ENCODE measurements around the gene MAST3.

Gene MAST3

DNA sequence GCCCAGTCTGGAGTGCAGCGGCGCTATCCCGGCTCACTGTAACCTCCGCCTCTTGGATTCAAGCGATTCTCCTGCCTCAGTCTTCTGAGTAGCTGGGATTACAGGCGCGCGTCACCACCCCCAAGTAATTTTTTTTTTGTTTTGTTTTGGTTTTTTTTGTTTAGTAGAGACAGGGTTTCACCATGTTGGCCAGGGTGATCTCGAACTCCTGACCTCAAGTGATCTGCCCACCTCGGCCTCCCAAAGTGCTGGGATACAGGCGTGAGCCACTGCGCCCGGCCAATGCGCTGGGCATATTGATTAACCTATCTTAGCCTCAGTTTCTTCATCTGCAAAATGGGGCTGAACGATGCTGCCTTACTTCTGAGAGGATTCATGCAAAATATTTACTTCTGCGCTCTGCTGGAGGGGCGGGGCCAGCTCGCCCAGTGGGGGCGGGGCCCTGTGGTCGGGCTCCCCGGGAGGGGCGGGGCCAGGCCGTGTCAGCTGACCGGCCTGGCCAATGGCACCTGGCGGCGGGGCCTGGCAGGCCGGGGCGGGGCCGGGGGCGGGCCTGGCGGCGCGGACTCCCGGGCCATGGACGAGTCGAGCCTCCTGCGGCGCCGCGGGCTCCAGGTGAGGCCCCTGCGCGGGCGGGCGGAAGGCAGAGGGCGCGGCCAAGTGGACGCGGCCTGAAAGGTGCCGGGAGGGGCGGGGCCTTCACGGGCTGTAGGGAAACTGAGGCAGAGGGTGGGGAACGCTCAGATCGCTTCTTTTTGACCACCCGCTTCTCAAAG is at the start of gene MAST3:
TSS of gene MAST3 (plus strand) at position 562 of the 776 bp plus-strand sequence. CDS start at position 577, 15 bp downstream.
- DNase-seq (ENCODE audit: low spot score), result peak; percentile 86

DNA sequence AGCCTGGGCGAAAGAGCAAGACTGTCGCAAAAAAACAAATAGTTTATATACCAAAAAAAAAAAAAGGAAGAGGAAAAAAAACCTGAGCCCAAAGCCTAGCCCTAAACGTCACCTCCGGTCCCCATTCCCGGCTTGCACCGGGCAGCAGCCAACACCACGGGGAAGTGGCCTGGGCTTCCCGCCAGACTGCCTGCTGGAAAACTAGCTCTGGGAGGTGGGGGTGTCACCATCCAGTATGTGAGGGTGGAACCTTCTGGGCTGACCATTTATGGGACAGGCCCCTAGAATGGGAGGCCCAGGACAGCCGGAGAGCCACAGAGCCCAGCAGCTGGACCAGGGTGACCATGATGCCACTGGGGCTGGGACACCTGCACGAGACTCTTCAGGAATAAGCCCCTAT is 48.2 kb upstream of the MAST3 start:
- DNase-seq (ENCODE audit: low spot score), result no peak

- no peak for DNase-seq (ENCODE audit: low spot score)
Measured at GRCh38 chr19:18051887-18052286, 45.7 kb upstream of the MAST3 start.

- no peak for DNase-seq (ENCODE audit: low spot score)
Measured at GRCh38 chr19:18053576-18054219, 43.9 kb upstream of the MAST3 start.

DNA sequence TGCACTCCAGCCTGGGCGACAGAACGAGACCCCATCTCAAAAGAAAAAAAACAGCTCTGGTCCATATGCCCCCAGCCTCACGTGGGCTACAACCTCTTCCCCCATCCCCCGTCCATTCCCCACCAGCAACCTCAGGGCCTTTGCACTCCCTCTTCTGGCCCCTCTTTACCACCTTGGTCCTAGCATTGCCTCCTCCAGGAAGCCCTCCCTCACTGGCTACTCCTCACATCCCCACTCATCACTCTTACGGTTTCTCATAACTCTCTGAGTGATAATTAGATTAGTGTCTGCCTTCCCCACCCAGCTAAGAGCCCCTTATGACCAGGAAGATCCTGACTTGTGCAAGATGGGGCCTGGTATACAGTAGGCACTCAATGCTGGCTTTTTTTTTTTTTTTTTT is 41.6 kb upstream of the MAST3 start:
- DNase-seq (ENCODE audit: low spot score), result no peak

DNA sequence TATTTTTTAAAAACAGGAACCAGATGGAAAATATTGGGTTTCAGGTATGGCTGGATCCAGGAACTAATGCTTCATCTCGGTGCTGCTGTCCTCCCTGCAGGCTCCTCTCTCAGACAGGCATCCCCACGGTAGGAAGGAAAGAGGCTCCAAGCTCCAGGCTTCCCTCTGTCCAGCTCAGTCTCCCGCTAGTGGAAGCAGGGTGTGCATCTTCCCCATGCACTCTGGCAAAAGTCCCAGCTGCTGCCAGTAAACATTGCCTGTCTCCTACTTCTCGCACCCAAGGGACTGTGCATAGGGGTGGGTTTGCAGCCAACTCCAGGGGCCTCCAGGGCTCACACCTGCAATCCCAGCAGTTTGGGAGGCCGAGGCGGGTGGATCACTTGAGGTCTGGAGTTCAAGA is 40.0 kb upstream of the MAST3 start:
- no peak for DNase-seq (ENCODE audit: low spot score)

DNA sequence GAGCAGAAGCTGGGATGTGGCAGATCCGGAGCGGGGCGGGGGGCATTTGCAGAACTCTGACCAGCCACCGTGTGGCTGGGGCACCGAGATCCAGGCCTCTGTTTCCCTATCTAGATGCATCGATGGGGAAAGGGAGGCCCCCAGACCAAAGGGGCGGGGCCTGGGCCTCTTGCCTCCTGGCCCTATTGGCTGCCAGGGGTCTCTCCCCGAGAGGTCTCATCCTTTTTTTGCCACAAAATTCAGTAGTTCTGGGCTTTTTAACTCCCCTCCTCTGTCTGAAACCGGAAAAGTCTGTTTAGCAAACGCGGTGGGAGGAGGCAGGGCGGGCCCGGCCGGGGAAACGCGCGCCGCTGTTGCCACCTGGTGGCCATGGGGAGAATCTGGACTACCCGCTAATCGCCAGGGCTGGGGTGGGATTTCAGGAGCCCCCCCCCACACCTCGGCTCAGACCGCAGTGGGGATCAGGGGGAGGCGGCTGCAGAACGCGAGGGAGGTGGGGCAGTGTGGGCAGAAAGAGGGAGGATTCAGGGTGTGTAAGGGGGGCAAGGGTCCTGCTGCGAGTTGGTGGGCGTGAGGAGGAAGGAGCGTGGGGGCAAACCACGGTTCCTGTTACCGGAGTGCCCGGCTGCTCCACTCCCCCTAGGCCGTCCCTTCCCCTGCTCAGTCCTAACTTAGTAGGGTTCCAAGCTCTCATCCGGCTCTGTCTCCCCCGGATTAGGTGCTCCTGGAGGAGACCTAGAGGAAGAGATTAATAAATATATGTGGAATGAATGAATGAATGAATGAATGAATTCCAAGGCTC is 39.2 kb upstream of the MAST3 start:
- DNase-seq (ENCODE audit: low spot score), result peak; percentile 54

- no peak for DNase-seq (ENCODE audit: low spot score)
Measured at GRCh38 chr19:18059297-18059696, 38.3 kb upstream of the MAST3 start.

- DNase-seq (ENCODE audit: low spot score), result no peak
Measured at GRCh38 chr19:18059902-18060301, 37.7 kb upstream of the MAST3 start.

- DNase-seq (ENCODE audit: low spot score), result no peak
Measured at GRCh38 chr19:18060472-18060871, 37.1 kb upstream of the MAST3 start.

- DNase-seq (ENCODE audit: low spot score), result peak; percentile 23
Measured at GRCh38 chr19:18062028-18062427, 35.5 kb upstream of the MAST3 start.

GRCh38 chr19:18063463-18063862 is 34.1 kb upstream of the MAST3 start:
- no peak for DNase-seq (ENCODE audit: low spot score)

- no peak for DNase-seq (ENCODE audit: low spot score)
Measured at GRCh38 chr19:18065173-18065495, 32.4 kb upstream of the MAST3 start.

- DNase-seq (ENCODE audit: low spot score), result no peak
Measured at GRCh38 chr19:18068395-18068794, 29.2 kb upstream of the MAST3 start.

DNA sequence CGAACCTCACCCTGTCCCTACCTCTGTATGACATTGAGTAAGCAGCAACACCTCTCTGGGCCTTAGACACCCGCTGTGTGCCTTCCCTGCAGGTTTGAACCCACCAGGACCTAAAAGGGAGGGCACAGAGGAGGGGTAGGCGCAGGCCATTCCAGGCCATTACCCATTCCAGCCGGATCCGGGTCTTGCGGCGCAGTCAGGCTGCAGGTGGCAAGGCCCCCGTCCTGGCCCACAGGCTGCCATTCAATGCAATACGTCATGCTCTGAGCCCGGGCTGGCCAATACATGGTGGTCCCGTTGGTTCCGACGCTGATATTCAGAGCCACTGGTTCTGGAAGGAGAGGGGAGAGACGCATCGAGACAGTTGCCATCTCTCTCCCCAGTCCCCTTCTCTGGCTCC is 28.2 kb upstream of the MAST3 start:
- DNase-seq (ENCODE audit: low spot score), result no peak

GRCh38 chr19:18070181-18070580 is 27.4 kb upstream of the MAST3 start:
- DNase-seq (ENCODE audit: low spot score), result no peak

GRCh38 chr19:18072335-18072734 is 25.2 kb upstream of the MAST3 start:
- no peak for DNase-seq (ENCODE audit: low spot score)

GRCh38 chr19:18073197-18073596 is 24.4 kb upstream of the MAST3 start:
- DNase-seq (ENCODE audit: low spot score), result no peak

DNA sequence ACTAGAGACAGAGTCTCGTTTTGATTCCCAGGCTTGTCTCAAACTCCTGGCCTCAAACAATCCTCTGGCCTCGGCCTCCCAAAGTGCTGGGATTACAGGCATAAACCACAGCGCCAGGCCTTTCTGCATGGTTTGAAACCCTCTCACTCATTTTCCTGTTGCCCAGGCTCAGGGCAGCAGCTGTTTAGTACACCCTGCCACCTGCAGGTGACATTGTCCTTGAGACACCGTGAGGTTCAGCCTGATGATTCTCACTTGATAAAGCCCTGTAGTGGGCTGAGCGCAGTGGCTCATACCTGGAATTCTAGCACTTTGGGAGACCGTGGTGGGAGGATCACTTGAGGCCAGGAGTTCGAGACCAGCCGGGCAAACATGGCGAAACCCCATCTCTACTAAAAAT is 23.4 kb upstream of the MAST3 start:
- DNase-seq (ENCODE audit: low spot score), result no peak

DNA sequence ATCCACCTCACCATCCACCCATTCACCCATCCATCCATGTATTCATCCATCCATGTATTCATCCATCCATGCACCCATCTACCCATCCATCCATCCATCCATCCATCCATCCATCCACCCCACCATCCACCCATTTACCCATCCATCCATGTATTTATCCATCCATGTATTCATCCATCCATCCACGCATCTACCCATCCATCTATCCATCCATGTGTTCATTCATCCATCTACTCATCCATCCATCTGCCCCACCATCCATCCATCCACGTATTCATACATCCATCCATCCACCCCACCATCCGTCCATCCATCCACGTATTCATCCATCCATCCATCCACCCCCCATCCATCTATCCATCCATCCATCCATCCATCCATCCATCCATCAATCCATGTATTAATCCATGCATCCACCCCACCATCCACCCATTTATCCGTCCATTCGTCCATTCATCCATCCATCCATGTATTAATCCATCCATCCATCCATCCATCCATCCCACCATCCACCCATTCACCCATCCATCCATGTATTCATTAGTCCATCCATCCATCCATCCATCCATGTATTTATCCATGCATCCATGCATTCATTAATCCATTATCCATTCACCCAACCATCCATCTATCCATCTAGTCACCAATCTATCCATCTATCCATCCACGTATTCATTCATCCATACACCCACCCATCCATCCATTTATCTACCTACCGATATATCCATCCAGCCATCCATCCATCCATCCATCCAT is 13.5 kb upstream of the MAST3 start:
- DNase-seq (ENCODE audit: low spot score), result no peak

- no peak for DNase-seq (ENCODE audit: low spot score)
Measured at GRCh38 chr19:18085702-18086457, 11.7 kb upstream of the MAST3 start.

Measured in SW480 (cell line).